ENCODE measurements around the gene TFCP2.

DNA sequence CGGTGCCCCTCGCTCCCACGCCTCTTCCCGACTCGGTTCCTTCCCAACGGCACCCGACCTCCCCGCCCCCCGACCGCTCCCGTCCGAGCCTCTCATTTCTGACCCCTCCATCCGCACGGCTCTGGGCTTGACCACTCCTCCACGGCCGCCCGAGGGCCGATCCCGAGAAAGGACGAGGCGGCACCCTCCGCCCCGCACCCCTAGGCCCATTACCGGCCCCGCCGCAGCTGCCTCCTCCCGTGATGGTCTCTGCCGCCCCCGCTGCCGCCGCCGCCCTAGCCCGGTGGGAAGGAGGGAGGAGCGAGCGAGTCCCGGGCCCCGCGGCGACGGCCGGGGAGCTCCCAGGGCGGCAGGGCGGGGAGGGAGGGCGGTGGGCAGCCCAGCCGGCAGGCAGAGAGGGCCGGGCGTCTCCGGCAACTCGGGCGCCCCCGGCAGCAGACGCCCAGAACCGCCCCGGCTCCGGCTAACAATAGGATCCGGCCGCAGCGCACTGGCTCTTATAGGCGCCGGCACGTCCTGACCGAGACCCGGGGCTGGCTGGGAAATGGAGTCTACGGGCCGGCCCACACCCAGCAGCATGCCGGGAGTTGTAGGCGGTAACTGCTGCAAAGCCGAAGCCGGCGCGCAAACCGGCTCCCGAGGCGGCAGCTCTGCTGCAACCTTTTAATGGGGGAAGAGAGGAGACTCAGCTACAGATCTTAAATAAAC, 89.7 kb downstream of the TFCP2 start, which contains the start of gene CSRNP2:
- no peak for TF ChIP-seq EZH2 (optimal IDR thresholded peaks at IDR 0.05; ENCODE audit: low read depth, low read length)
- TF ChIP-seq, protein P1, sequence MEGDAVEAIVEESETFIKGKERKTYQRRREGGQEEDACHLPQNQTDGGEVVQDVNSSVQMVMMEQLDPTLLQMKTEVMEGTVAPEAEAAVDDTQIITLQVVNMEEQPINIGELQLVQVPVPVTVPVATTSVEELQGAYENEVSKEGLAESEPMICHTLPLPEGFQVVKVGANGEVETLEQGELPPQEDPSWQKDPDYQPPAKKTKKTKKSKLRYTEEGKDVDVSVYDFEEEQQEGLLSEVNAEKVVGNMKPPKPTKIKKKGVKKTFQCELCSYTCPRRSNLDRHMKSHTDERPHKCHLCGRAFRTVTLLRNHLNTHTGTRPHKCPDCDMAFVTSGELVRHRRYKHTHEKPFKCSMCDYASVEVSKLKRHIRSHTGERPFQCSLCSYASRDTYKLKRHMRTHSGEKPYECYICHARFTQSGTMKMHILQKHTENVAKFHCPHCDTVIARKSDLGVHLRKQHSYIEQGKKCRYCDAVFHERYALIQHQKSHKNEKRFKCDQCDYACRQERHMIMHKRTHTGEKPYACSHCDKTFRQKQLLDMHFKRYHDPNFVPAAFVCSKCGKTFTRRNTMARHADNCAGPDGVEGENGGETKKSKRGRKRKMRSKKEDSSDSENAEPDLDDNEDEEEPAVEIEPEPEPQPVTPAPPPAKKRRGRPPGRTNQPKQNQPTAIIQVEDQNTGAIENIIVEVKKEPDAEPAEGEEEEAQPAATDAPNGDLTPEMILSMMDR (IDR thresholded peaks at IDR 0.05; ENCODE audit: low read length), result no peak

All from MM.1S (cell line).